HG03103 (cell line): ENCODE data around the gene ZNF652.
"Not testable (repeated sequence)": the region's sequence is repeated elsewhere in the genome, so short reads cannot be mapped to it uniquely, and the experiment has no call there.

ENCODE experiments used
- ATAC-seq: cut with Tn5 transposase; IDR thresholded peaks from one replicate; pipeline ENCODE4 v1.9.1; 2021; ENCODE audit warnings: low read depth; ENCODE audit not compliant: unreplicated experiment

ZNF652 gene

DNA sequence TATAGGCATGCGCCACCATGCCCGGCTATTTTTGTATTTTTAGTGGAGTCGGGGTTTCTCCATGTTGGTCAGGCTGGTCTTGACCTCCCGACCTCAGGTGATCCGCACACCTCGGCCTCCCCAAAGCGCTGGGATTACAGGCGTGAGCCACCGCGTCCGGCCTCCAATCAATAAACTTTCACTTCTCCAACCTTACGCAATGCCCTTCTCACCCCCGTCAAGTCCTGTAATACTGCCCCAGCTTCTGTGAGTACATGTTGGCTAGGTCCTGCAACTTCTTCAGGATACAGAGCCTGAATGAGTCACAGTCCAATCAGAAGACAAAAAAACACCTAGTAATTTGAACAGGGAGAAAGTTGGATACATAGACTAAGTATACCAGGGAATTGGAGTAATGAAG, 84.4 kb downstream of the ZNF652 start:
- no peak for ATAC-seq

DNA sequence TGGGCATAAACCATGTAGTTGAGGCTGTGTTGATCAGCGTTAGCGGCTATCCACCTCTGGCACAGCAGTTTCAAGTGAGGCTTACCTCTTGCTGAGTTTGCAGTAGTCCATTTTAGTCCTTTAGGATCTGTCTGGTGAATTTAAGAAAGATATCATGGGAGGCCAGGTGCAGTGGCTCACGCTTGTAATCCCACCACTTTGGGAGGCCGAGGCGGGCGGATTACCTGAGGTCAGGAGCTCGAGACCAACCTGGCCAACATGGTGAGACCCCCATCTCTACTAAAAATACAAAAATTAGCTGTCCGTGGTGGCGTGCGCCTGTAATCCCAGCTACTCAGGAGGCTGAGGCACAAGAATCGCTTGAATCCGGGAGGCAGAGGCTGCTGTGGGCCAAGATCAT, 86.1 kb downstream of the ZNF652 start:
- not testable (repeated sequence) for ATAC-seq

DNA sequence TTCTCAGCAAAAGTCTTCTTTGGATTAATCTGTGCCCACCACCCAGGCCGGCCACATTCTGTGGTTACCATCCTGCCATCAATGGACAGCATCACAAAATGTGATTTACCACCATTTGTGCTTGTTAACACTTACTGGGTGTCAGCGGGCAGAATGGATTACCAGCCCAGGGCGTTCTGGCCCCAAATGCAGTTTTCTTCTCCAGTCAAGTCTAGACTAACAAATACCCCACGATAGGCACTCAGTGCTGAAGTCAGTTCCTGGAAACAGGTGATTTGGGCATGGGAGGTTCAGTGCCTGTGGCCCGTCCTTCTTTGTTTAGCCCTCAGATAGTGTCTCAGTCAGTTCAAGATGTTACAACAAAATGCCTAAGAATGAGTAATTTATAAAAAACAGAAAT, 92.7 kb downstream of the ZNF652 start:
- no peak for ATAC-seq

DNA sequence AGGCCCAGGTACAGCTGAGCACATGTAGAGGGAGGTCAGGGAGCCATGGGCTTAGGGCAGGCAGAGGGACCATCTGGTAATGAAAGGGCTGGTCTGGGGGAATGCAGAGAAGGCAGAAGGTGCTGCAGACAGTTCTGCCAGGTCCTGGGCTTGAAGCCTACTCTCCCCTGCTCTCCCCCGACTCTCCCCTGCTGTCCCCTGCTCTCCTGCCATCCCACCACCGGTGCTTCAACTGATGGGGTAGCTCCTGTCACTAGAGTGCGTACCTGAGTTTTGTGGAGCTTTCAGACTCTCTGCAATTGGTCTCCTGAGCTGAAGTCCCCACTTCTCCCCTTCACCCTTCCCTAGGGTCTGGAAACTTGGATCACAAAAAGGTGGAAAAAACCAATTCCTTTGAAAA, 94.1 kb downstream of the ZNF652 start:
- no peak for ATAC-seq

DNA sequence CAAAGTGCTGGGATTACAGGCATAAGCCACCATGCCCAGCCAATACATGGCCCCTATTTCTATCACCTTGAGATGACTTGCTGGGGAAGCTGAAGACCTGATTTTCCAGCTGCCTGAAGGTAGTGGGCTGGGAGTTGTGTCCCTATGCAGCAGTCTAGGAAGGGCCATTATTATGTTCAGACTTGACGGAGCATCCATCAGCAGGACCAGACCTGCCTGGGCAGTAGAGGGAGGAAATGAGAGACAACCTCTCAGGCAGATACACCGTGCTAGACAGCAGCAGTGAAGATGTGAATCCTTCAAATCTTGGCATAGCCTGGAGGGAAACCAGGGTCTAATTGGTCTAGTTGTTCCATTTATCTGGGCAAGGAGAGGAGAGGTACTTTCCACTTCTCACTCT, 95.8 kb downstream of the ZNF652 start:
- ATAC-seq: no peak

DNA sequence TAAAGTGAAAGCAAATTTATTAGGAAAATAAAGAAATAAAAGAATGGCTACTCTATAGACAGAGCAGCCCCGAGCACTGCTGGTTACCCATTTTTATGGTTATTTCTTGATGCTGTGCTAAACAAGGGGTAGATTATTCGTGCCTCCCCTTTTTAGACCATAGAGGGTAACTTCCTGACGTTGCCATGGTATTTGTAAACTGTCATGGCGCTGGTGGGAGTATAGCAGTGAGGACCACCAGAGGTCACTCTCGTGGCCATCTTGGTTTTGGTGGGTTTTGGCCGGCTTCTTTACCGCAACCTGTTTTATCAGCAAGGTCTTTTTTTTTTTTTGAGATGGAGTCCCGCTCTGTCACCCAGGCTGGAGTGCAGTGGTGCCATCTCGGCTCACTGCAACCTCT, 100.5 kb downstream of the ZNF652 start:
- not testable (repeated sequence) for ATAC-seq

DNA sequence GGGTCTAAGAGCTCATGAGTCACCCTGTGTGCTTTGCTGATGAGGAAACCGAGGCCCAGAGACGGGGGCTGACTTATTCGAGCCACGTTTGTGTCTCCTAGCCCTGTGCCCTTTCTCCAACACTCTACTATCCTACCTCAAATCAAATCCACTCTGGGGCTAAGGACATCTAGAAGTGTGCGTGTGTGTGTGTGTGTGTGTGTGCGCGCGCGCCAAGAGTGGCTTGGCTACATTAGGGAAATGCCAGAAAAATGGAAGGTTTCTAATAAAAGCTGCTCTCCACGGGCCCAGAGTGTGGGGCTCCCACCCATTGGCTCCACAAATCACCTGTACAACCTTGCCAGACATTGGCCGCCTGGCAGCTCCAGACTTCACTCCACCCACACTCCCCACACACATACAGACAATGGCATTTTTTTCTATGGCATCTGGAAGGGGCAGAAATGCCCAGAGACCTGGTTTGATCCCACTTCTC, 101.2 kb downstream of the ZNF652 start:
- no peak for ATAC-seq

DNA sequence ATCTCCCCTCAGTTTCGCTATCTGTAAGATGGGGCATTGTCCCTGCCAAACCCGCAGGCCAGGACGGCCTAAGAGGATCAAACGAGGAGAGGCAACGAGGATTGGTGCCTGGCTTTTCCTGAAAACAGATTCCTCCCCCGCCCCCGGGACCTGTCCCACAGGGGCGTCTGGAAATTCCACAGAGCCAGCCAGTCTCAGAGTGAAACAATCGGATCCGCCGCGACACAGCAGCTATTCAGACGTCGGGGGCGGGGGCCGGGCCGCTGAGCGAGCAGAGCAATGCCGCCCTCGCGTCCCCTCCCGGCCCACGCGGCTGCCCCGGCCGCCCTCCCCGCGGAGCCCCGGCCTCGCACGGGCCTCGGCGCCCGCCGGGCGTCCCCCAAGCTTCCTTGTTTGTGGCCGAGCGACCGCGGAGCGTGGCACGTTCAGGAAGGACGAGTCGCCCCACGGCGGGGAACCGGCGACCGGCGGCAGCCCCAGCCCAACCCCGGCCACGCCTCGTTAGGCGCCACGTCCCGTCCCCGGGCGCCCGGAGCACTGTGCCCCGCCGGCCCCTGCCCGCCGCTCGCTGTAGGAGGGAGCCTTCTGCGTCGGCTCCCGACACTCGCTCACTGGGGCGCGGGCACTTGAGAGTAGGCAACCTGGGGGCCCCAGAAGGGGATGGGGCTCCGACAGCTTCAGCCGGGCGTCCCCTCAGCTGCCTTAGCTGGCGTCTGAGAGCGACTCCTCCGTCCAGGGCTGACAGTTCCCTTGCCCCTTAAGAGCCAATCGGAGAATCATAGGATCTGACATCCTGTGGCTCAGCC, 101.8 kb downstream of the ZNF652 start:
- ATAC-seq: no peak

DNA sequence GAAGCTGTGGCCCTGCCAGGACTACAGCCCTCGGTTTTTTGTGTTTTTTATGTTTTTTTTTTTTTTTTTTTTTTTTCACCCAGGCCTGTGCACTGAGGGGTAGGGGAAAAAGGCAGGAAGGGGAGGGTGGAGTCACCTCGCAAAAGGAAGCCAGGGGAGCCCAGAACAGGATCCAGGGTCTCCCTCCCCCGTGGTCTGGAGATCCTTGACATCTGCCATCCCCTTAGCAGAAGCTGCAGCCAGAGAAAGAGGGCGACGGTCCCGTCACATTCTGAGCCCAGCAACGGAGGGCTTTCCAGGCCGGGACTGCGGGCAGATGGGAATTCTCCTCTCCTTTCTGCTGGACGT, 102.4 kb downstream of the ZNF652 start:
- ATAC-seq: no peak

DNA sequence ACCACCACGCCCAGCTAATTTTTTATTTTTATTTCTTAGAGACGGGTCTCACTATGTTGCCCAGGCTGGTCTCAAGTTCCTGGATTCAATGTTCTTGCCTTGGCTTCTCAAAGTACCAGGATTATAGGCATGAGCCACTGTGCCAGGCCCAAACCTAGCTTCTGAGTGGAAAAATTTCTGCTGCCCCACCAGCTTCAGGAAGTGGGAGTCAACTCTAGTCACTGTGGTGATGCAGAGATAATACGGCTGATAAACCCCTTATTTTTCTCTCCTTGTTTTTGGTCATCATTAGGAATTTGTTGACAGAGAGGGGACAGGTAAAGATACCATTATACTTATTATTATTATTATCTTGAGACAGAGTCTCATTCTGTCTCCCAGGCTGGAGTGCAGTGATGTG, 103.7 kb downstream of the ZNF652 start:
- no peak for ATAC-seq

DNA sequence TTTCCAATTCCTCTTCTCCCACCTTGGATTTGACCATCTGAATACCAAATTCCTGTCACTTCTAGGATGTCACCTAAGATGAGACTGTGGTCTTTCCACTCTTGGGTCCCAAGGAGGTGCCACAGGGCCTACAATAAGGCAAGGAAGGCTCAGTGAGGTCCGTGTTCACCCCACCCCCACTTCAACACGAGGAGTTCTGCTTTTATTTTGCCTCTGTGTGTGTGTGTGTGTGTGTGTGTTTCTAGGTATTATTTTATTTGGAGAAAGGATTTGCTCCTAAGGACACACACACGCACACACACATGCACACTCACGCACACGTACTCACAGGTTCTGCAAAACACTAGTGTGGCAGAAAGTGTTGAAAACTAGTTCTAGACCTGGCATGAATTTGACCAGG, 106.9 kb downstream of the ZNF652 start:
- ATAC-seq: no peak

DNA sequence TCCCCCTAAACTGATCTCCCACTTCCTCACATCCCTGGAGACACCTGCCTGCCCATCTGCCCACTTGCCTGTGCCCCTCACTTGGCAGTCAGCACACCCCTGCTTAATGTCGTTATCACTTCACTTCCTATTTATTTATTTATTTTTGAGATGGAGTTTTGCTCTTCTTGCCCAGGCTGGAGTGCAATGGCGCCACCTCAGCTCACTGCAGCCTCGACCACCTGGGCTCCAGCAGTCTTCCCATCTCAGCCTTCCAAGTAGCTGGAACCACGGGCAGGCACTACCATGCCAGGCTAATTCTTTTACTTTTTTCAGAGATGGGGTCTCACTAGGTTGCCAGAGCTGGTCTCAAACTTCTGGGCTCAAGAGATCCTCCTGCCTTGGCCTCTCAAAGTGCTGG, 108.0 kb downstream of the ZNF652 start:
- no peak for ATAC-seq

DNA sequence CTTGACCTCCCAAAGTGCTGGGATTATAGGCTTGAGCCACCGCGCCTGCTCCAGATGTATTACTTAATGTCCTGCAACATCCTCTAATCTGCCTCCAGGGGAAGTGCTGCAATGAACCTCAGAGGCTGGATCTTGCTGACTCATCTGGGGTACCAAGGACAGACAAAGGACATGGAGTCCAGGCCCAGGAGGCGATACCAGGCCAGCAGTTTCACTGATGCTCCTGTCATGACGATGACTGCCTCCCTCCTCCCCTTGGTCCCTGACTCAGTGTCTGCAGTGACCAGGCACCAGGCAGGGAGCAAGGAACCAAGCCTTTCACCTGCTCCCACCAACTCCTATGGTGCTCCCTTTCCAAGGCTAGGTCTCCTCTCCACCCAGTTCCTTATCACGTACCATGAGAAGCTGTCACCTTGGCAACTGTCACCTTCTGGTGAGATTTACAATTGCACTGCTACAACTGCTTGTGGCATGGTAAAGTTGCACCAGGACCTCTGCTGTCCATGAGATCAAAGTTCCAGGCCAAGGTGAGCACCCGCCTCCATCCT, 109.8 kb downstream of the ZNF652 start:
- no peak for ATAC-seq

DNA sequence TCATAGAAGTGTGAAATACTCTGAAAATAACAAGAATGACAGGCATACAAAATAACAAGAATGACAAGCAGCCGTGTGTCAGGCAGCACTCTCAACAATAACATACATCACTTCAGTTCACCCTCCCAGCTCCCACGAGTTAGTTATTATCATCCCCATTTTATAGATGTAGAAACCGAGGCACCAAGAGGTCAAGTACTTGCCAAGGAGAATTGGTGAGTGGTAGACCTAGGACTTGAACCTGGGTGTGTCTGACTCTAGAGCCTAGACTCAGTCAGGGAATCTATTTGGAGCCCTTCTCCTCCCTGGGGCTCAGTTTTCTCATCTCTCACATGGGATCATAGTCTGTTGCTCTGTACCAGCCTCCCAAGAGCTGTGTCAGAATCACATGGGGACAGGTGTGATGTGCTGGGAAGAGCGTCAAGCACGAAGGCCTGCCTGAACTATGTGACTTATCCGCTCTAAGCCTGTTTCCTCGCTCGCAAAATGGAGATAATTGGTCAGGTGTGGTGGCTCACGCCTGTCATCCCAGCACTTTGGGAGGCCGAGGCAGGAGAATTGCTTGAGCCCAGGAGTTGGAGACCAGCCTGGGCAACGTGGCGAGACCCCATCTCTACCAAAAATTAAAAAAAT, 112.0 kb downstream of the ZNF652 start:
- ATAC-seq: no peak

DNA sequence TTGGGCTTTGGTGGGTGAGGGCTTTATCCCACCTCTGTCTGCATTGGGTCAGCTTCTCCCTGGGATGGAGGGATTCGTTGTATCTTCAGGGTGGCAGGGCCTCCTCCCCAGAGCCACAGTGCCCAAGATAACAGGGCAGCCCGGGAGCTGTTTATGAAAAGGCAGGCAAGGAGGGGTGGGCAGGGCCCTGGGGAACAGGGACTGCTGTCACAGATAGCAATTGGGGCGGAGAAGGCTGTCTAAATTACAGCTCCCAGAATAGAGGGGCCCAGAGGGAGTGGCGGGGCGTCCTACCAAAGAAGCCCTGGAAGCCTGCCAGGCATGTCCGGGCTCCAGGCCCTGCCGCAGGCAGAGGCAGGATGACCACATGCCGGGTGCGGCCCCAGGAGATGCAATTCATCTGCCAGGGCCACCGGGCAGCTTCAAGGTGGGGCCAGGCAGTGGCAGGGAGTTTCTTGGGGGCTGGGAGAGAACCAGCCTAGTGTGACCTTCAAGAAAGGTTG, 112.7 kb downstream of the ZNF652 start:
- no peak for ATAC-seq

DNA sequence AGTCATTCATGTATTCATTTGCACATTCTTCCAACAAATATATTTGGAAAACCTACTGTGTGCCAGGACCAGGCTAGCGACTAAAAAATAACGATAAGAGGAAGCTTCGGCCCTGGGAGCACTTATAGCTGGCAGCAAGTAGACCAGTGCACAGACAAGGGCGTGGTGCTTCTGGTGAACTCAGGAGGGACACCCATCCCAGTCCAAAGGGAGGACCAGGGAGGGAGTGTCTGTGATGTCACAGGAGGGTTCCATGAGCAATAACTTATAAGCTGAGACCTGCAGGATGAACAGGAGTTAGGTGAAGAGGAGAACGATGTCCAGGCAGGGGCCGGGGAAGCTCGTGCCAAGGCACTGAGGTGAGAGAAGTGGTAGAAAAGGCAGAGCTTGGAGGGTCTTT, 114.1 kb downstream of the ZNF652 start:
- no peak for ATAC-seq

DNA sequence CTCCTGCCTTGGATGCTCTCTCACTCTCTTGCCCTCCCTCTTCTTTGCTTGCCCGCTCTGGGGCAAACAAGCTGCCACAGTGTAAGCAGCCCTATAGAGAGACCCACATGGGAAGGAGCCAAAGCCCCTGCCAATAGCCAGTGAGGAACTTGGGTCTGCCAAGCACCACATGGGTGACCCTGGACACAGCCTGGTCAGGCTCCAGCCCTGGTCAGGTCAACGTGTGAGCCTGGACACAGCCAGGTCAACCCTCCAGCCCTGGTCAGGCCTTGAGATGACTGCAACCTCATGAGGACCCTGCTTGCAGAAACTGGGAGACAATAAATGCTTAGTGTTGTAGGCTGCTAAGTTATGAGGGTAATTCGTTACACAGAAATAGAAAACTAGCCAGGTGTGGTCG, 117.2 kb downstream of the ZNF652 start:
- ATAC-seq: no peak
